MM.1S (cell line): ENCODE data around the gene RAB6B.

Source experiments
- DNase-seq: peaks from one replicate; pipeline ENCODE4 v3.0.0-alpha.2; 2015
- H2AFZ ChIP-seq: fragments of 300-600 bp; sonication (generic); 2 replicates; pipeline ENCODE4 v1.6.0; 2016; ENCODE audit warnings: antibody characterized with exemption, low read length
- H3F3A ChIP-seq: fragments of 300-600 bp; sonication (generic); 2 replicates; pipeline ENCODE4 v1.6.1; 2016; ENCODE audit warnings: mild to moderate bottlenecking, antibody characterized with exemption, low read length, moderate library complexity, mixed read lengths; ENCODE audit not compliant: insufficient read depth
- H3K27ac ChIP-seq: fragments of 300-600 bp; sonication (generic); 2 replicates; pipeline ENCODE4 v1.5.1; 2016; ENCODE audit warnings: mild to moderate bottlenecking, low read length
- H3K27me3 ChIP-seq: fragments of 300-600 bp; sonication (generic); replicated peaks from 2 replicates; pipeline ENCODE4 v1.6.0; 2016; ENCODE audit warnings: low read length; ENCODE audit not compliant: insufficient read depth
- H3K36me3 ChIP-seq: fragments of 300-600 bp; sonication (generic); replicated peaks from 2 replicates; pipeline ENCODE4 v1.6.1; 2016; ENCODE audit warnings: mild to moderate bottlenecking, low read length, mixed read lengths; ENCODE audit not compliant: insufficient read depth
- H3K4me1 ChIP-seq: fragments of 300-600 bp; sonication (generic); 2 replicates; pipeline ENCODE4 v1.6.1; 2016; ENCODE audit warnings: low read length, mixed read lengths
- H3K4me2 ChIP-seq: fragments of 300-600 bp; sonication (generic); 2 replicates; pipeline ENCODE4 v1.6.0; 2016; ENCODE audit warnings: low read depth, low read length
- H3K4me3 ChIP-seq: fragments of 300-600 bp; sonication (generic); 2 replicates; pipeline ENCODE4 v1.5.1; 2016; ENCODE audit warnings: low read length, mixed read lengths
- H3K79me2 ChIP-seq: fragments of 300-600 bp; sonication (generic); 2 replicates; pipeline ENCODE4 v1.6.1; 2016; ENCODE audit warnings: mixed run types, low read length, mixed read lengths
- H3K9ac ChIP-seq: fragments of 300-600 bp; sonication (generic); 2 replicates; pipeline ENCODE4 v1.6.1; 2016; ENCODE audit warnings: low read length, mixed read lengths
- H3K9me2 ChIP-seq: fragments of 300-600 bp; sonication (generic); replicated peaks from 2 replicates; pipeline ENCODE4 v1.6.1; 2016; ENCODE audit warnings: mild to moderate bottlenecking, low read length, mixed read lengths; ENCODE audit not compliant: insufficient read depth
- H3K9me3 ChIP-seq: fragments of 300-600 bp; sonication (generic); replicated peaks from 2 replicates; pipeline ENCODE4 v1.6.1; 2016; ENCODE audit warnings: mild to moderate bottlenecking, low read length, mixed read lengths; ENCODE audit not compliant: insufficient read depth
- H4K20me1 ChIP-seq: fragments of 300-600 bp; sonication (generic); 2 replicates; pipeline ENCODE4 v1.6.1; 2016; ENCODE audit warnings: mild to moderate bottlenecking, low read length, moderate library complexity, mixed read lengths; ENCODE audit not compliant: insufficient read depth
- EZH2 ChIP-seq: fragments of 300-600 bp; sonication (generic); optimal IDR thresholded peaks from 2 replicates; pipeline ENCODE3; 2017; ENCODE audit warnings: low read depth, mild to moderate bottlenecking, antibody characterized with exemption, low read length, mixed read lengths
- EZH2phosphoT487 ChIP-seq: fragments of 300-600 bp; sonication (generic); IDR thresholded peaks from 2 replicates; pipeline ENCODE4 v1.6.1; 2018; ENCODE audit warnings: antibody characterized with exemption, low read length
- TF ChIP-seq, protein P1 (sequence below): fragments of 300-600 bp; sonication (generic); IDR thresholded peaks from 2 replicates; pipeline ENCODE4 v1.5.1; 2016; ENCODE audit warnings: antibody characterized with exemption, low read length, mixed read lengths

RAB6B gene

DNA sequence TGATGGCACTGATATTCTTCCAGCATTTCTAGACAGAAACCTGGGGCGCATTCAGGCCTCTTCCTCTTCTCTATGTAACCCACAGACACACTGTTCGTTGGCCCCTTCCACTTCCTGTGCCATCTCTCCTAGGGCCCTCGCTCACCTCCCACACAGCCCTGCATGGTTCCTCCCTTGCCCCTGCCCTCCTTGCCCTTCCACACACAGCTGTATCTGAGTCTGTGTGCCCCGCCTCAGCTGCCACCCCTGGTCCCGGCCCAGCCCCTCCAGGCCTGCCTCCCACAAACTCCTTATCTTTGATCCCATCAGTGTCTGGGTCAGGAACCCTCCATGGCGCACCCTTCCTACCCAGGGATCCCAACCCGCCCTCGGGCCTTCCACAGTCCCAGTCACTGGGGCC, 37.9 kb downstream of the RAB6B start:
- Histone ChIP-seq H3K4me3 (no peak overlapping the region), H3K27me3 (no peaks in the 10 kb centered on the region), H3K4me2 (no peak overlapping the region), H3K36me3 (no peaks in the 10 kb centered on the region), H3F3A (no peaks in the 10 kb centered on the region), H4K20me1 (no peaks in the 10 kb centered on the region), H2AFZ (no peak overlapping the region), H3K9me3 (no peaks in the 10 kb centered on the region), H3K9ac (no peak overlapping the region), H3K27ac (no peak overlapping the region), H3K79me2 (no peaks in the 10 kb centered on the region), H3K4me1 (no peaks in the 10 kb centered on the region), H3K9me2 (no peaks in the 10 kb centered on the region)
- TF ChIP-seq EZH2phosphoT487 (no peak), EZH2 (no peak)
- TF ChIP-seq, protein P1, sequence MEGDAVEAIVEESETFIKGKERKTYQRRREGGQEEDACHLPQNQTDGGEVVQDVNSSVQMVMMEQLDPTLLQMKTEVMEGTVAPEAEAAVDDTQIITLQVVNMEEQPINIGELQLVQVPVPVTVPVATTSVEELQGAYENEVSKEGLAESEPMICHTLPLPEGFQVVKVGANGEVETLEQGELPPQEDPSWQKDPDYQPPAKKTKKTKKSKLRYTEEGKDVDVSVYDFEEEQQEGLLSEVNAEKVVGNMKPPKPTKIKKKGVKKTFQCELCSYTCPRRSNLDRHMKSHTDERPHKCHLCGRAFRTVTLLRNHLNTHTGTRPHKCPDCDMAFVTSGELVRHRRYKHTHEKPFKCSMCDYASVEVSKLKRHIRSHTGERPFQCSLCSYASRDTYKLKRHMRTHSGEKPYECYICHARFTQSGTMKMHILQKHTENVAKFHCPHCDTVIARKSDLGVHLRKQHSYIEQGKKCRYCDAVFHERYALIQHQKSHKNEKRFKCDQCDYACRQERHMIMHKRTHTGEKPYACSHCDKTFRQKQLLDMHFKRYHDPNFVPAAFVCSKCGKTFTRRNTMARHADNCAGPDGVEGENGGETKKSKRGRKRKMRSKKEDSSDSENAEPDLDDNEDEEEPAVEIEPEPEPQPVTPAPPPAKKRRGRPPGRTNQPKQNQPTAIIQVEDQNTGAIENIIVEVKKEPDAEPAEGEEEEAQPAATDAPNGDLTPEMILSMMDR, result no peak
- DNase-seq, result no peak

DNA sequence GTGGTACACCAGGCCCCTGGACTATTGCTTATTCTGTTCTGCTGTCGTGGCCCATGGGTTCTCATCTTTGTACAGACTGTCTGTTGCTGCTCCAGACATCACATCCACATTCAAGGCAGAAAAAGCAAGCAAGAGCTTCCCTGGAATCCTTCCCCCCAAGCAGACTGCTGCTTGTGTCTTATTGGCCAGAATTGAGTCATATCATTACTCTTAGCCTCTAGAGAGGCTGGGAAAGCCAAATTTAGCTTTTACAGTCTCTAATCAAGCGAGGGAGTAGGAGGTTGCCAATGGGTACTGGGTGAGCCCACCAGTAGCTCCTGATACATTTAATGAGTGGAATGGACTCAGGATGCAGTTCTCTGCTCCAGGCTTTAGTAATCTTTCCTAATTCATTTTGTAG, 39.4 kb downstream of the RAB6B start:
- no peaks in the 10 kb centered on the region for H3K79me2 ChIP-seq
- H3K4me1 ChIP-seq, result no peaks in the 10 kb centered on the region
- H3K27me3 ChIP-seq, result no peaks in the 10 kb centered on the region
- H3K9me2 ChIP-seq, result no peaks in the 10 kb centered on the region
- H3K9me3 ChIP-seq, result no peaks in the 10 kb centered on the region
- no peak overlapping the region for H3K4me2 ChIP-seq
- no peak overlapping the region for H2AFZ ChIP-seq
- H3K27ac ChIP-seq, result no peak overlapping the region
- no peak overlapping the region for H3K4me3 ChIP-seq
- H4K20me1 ChIP-seq, result no peaks in the 10 kb centered on the region
- H3K9ac ChIP-seq, result no peak overlapping the region
- no peaks in the 10 kb centered on the region for H3F3A ChIP-seq
- DNase-seq, result no peak
- H3K36me3 ChIP-seq, result no peaks in the 10 kb centered on the region
- TF ChIP-seq, protein P1, result no peak
- TF ChIP-seq EZH2 (no peak), EZH2phosphoT487 (no peak)

DNA sequence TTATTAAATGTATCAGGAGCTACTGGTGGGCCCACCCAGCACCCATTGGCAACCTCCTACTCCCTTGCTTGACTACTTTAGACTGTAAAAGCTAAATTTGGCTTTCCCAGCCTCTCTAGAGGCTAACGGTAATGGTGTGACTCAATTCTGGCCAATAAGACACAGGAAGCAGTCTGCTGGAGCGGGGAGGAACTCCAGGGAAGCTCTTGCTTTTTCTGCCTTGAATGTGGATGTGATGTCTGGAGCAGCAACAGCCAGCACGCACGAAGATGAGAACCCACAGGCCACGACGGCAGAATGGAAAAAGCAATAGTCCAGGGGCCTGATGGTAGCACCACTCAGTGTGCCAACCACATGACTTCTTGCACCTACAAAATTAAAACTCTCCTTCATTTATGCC, 39.9 kb downstream of the RAB6B start:
- Histone ChIP-seq H3F3A (no peaks in the 10 kb centered on the region), H3K9me2 (no peaks in the 10 kb centered on the region), H3K36me3 (no peaks in the 10 kb centered on the region), H3K4me1 (no peaks in the 10 kb centered on the region), H3K4me3 (no peak overlapping the region), H3K27me3 (no peaks in the 10 kb centered on the region), H3K79me2 (no peaks in the 10 kb centered on the region), H3K9me3 (no peaks in the 10 kb centered on the region), H3K4me2 (no peak overlapping the region), H2AFZ (no peak overlapping the region), H4K20me1 (no peaks in the 10 kb centered on the region), H3K9ac (no peak overlapping the region), H3K27ac (no peak overlapping the region)
- no peak for TF ChIP-seq EZH2
- no peak for DNase-seq

DNA sequence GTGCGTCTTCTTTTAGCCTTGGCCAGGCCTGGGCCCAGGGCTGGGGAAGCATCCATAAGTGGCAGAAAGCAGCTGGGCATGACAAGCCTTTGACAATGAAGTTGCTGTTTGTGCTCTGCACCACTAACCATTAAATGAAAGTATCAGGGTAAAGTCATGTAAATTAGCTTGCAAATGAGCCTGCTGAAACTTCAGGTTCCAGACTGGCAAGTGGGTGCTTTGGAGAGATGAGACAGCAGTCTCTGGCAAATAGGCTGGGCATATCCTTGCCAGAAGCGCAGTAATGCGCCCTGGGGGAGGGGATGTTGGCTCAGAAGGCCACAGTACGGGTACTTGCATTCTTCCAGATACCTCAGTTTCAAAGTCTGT, 40.7 kb downstream of the RAB6B start:
- no peaks in the 10 kb centered on the region for H4K20me1 ChIP-seq
- no peaks in the 10 kb centered on the region for H3K4me1 ChIP-seq
- no peaks in the 10 kb centered on the region for H3K27me3 ChIP-seq
- no peak overlapping the region for H3K4me3 ChIP-seq
- no peak overlapping the region for H3K9ac ChIP-seq
- H3F3A ChIP-seq, result no peaks in the 10 kb centered on the region
- no peaks in the 10 kb centered on the region for H3K79me2 ChIP-seq
- no peaks in the 10 kb centered on the region for H3K9me2 ChIP-seq
- no peaks in the 10 kb centered on the region for H3K36me3 ChIP-seq
- TF ChIP-seq EZH2 (no peak), EZH2phosphoT487 (no peak)
- TF ChIP-seq, protein P1, result no peak
- no peaks in the 10 kb centered on the region for H3K9me3 ChIP-seq
- H3K4me2 ChIP-seq, result no peak overlapping the region
- no peak for DNase-seq
- no peak overlapping the region for H3K27ac ChIP-seq
- H2AFZ ChIP-seq, result no peak overlapping the region
